Lung (tissue), 12 donors: Measurements from ENCODE around the gene RBM39. TPM values are rescaled to one million over a fixed set of nuclear protein-coding genes. Genes with fewer than 3 reads are reported as not detected.
A peak's percentile ranks its signal among the peaks of the same experiment; 100 is the strongest.

Experiments used
- ATAC-seq: fragments of 200-7000 bp; cut with Tn5 transposase; one replicate; pipeline ENCODE4 v1.9.1; 2020; ENCODE audit warnings: moderate number of reproducible peaks; ENCODE audit not compliant: insufficient read depth, low FRiP score
- DNase-seq, 3 donors: peaks; one replicate each; pipeline ENCODE4 v3.0.0-alpha.2; 2013 to 2017
- H3K27ac ChIP-seq, 2 donors: one replicate each; pipeline ENCODE4 v1.5.1; 2013; ENCODE audit warnings: mild to moderate bottlenecking in 2 of 2, moderate library complexity in 2 of 2, control low read depth in 1 of 2, inconsistent platforms in 1 of 2, low read depth in 1 of 2, low read length in 1 of 2
- H3K27me3 ChIP-seq, 3 donors: one replicate each; pipeline ENCODE4 v1.5.1; 2013; ENCODE audit warnings: low read length in 2 of 3; ENCODE audit not compliant: control insufficient read depth in 3 of 3, insufficient read depth in 3 of 3
- H3K36me3 ChIP-seq, 4 donors: one replicate each; pipeline ENCODE4 v1.5.1; 2013; ENCODE audit warnings: low read length in 4 of 4, mild to moderate bottlenecking in 1 of 4, moderate library complexity in 1 of 4; ENCODE audit not compliant: control insufficient read depth in 4 of 4, insufficient read depth in 4 of 4
- H3K4me1 ChIP-seq, 5 donors: one replicate each; pipeline ENCODE4 v1.5.1; 2013; ENCODE audit warnings: low read length in 5 of 5, mild to moderate bottlenecking in 2 of 5, moderate library complexity in 1 of 5; ENCODE audit not compliant: control insufficient read depth in 5 of 5, insufficient read depth in 5 of 5
- H3K4me3 ChIP-seq: one replicate; pipeline ENCODE4 v1.5.1; 2013; ENCODE audit warnings: mild to moderate bottlenecking, control low read depth, moderate library complexity
- H3K9ac ChIP-seq, 2 donors: one replicate each; pipeline ENCODE4 v1.5.1; 2013; ENCODE audit warnings: low read length in 2 of 2, control low read depth in 1 of 2; ENCODE audit not compliant: insufficient read depth in 1 of 2
- H3K9me3 ChIP-seq, 4 donors: one replicate each; pipeline ENCODE4 v1.5.1; 2013; ENCODE audit warnings: low read length in 3 of 4, mild to moderate bottlenecking in 1 of 4, moderate library complexity in 1 of 4; ENCODE audit not compliant: control insufficient read depth in 4 of 4, insufficient read depth in 3 of 4
- CTCF ChIP-seq: IDR thresholded peaks from 2 replicates; pipeline ENCODE4 v1.5.1; 2012; ENCODE audit warnings: mild to moderate bottlenecking; ENCODE audit errors: control extremely low read depth, extremely low read depth
- WGBS, 2 donors: extraction: QIAGEN DNeasy Blood & Tissue Kit; methylation state at CpG; one replicate each; pipeline ENCODE4 v1.1.7; 2013; 5-methylcytosine and 5-hydroxymethylcytosine counted together
- polyA plus RNA-seq, 2 donors: library from polyadenylated mRNA; stranded (reverse); fragments of 200-250 nt; gene quantifications; one replicate each; pipeline ENCODE4 v1.2.1, GENCODE V29; 2013
- total RNA-seq, 2 donors: library from RNA; depleted of rRNA in 1 of 2; stranded (reverse); fragments of >200 nt in 1 of 2; gene quantifications; one replicate each; pipeline ENCODE4 v1.2.1, GENCODE V29; 2014 to 2021
- donor health status: control.
- donor health status: control.
- donor health status: Bipolar disorder and iron deficiency.
- donor health status: healthy.
- donor health status: DM: yes; HTN: yes; CAD: no.

Gene RBM39
- total and polyA plus RNA-seq, 4 donors = 162 to 689 (median 356) TPM

GRCh38 chr20:35698298-35699126 lies 43.5 kb downstream of the RBM39 start:
- Histone ChIP-seq H3K9ac (peak overlapping the region; percentile 45 to 71), H3K27me3 (no peaks in the 10 kb centered on the region), H3K27ac (peak overlapping the region; percentile 89 to 98), H3K4me3 (peak overlapping the region; percentile 90), H3K36me3 (peaks cover 4 to 15% (median 7%) of the 10 kb centered on the region in 4 donors), H3K4me1 (peaks cover 0 to 16% (median 3%) of the 10 kb centered on the region in 5 donors), H3K9me3 (no peaks in the 10 kb centered on the region)
- WGBS, 2 donors = 7 to 8% methylated on average over 37 of the region's 37 CpGs
- no peak for TF ChIP-seq CTCF
- ATAC-seq (peak; percentile 29), DNase-seq (peak in 1 of 3 donors; percentile 17)

GRCh38 chr20:35697696-35698297 lies 44.3 kb downstream of the RBM39 start:
- Histone ChIP-seq H3K27me3 (no peaks in the 10 kb centered on the region), H3K36me3 (peaks cover 4 to 11% (median 8%) of the 10 kb centered on the region in 4 donors), H3K9me3 (no peaks in the 10 kb centered on the region), H3K4me1 (peaks cover 0 to 16% (median 3%) of the 10 kb centered on the region in 5 donors), H3K9ac (no peak overlapping the region), H3K27ac (no peak overlapping the region), H3K4me3 (no peak overlapping the region)
- WGBS, 2 donors = 74 to 90% methylated on average over 9 of the region's 9 CpGs
- ATAC-seq (no peak), DNase-seq (no peak)
- no peak for TF ChIP-seq CTCF

GRCh38 chr20:35695978-35696377 lies 46.1 kb downstream of the RBM39 start:
- Histone ChIP-seq H3K4me1 (peaks cover 0 to 16% (median 3%) of the 10 kb centered on the region in 5 donors), H3K4me3 (no peak overlapping the region), H3K36me3 (peaks cover 4 to 9% (median 6%) of the 10 kb centered on the region in 4 donors), H3K9me3 (no peaks in the 10 kb centered on the region), H3K9ac (no peak overlapping the region), H3K27ac (no peak overlapping the region), H3K27me3 (no peaks in the 10 kb centered on the region)
- DNase-seq (no peak), ATAC-seq (no peak)
- TF ChIP-seq CTCF = no peak
- 74 to 76% methylated on average over 4 of the region's 4 CpGs for WGBS, 2 donors
